NCI-H748 treated with DMSO at 0.1 percent for 48 hours (cell line): ENCODE results near the gene EFNA3.

Experiments
- DNase-seq: peaks from one replicate; lab custom pipeline; 2025; lab: John Stamatoyannopoulos, UW

The EFNA3 gene

GRCh38 chr1:155068599-155068998 is 10.0 kb upstream of the EFNA3 start:
- DNase-seq, result no peak

GRCh38 chr1:155069551-155070157 is 9.0 kb upstream of the EFNA3 start:
- DNase-seq, result no peak

GRCh38 chr1:155070158-155070621 is 8.4 kb upstream of the EFNA3 start:
- peak; percentile 59 for DNase-seq

GRCh38 chr1:155070721-155071569 is 7.7 kb upstream of the EFNA3 start:
- peak; percentile 69 for DNase-seq

GRCh38 chr1:155071701-155072100 is 6.9 kb upstream of the EFNA3 start:
- DNase-seq, result no peak

- no peak for DNase-seq
These were observed 5.9 kb upstream of the EFNA3 start for GRCh38 chr1:155072531-155073289.

DNA sequence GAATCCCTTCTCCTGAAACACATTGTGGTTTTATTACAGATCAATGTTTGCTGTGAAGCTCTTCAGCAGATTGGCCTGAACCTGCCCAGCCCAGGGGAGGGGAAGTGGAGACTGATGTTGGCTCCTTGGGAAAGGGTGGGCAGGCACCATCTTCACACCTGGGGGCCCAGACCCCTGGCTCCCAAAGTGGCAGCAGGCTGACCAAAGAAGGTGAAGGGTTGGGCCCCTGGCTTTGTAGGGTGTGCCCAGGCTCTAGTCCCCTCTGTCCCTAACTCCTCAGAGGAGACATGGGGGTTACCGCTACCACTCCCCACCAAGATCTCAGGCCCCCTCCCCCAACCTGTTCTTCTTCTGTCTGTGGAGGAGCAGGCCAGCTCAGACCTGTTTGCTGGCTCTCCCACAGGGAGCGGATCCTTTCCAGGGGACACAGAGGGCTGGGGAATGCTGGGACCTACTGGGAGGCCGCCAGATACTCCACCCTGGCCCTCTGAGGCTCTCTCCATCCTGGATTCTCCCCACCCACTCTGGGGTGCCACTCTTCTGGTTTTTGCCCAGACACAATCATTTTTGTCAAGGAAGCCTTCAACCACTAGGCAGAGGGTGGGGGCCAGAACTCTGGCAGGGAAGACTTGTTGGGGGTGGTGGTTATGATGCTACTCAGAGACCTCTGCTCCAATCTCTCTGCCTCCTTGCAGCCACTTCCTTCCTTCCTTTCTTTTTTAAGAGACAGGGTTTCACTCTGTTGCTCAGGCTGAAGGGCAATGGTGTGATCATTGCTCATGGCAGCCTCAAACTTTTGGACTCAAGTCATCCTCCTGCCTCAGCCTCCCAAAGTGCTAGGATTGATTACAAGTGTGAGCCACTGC is 5.0 kb upstream of the EFNA3 start:
- no peak for DNase-seq

DNA sequence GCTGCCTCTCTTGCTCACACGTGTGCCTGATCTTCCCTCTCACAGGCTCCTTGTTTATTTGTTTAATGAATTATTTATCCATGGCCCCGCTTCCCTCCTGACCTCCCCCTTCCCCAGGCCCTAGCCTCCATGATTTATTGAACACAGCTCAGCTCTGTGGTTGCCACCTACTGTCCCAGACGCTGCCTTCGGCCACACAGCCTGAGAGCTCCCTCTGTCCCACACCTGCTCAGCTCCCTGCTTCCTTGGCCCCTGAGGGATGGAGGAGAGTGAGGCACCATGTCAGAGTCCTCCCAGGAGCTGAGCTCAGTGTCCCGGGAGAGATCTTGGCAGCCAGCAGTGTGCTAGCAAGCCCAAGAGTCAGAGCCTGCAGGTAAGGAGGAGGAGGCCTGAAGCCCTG is 3.1 kb upstream of the EFNA3 start:
- no peak for DNase-seq

DNA sequence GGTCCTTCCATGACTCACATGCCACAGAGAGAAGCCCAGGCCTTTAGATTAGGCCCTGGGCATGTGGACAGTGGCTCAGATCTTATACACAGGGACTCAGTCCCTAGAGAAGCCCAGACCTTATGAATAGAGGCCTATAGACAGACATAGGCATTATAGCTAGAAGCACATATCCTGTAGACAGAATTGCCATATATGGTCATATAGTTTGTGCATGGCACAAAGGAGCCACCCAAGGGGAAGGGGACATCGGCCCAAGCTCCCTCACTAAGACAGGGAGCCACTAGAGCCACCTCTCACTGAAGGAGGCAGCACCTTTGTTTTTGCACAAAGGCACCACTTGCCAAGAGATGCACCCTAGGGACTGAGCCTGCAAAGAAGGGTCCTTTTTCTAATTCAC is 2.3 kb upstream of the EFNA3 start:
- no peak for DNase-seq

DNA sequence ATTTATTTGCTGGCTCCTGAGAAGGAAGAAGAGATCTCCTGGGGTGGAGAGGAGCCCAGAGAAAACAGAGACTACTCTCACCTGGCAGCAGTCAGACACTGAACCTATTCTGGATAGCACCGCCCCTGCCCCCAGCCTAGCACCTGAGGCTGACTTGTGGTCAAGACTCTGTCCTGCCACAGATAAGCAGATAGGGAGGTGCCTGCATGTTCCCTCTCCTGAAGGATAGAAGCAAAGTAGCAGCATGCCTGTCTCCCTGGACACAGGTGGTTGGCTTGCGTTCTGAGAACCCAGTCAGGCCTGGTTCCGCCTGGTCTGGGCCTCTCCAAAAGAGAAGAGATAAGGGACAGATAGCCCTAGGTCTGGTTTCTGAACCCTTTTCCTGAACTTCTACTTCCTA is 1.3 kb upstream of the EFNA3 start:
- DNase-seq, result no peak

- DNase-seq, result no peak
These were observed 735 bp upstream of the EFNA3 start for GRCh38 chr1:155077758-155078445.

DNA sequence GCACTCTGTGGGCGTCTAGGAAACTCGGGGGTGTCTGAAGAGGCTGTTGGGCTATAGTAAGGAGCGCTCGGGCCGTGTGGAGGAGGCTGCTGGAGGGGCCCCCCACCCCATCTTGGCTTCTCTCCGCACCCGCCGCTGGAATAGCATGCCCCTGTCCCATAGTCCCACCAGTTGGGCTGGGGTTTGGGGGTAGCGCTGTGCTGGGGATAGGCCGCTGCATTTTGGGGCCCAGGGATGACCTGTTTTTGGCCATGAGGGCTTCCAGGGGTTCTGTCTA is 511 bp downstream of the EFNA3 start:
- DNase-seq, result no peak

DNA sequence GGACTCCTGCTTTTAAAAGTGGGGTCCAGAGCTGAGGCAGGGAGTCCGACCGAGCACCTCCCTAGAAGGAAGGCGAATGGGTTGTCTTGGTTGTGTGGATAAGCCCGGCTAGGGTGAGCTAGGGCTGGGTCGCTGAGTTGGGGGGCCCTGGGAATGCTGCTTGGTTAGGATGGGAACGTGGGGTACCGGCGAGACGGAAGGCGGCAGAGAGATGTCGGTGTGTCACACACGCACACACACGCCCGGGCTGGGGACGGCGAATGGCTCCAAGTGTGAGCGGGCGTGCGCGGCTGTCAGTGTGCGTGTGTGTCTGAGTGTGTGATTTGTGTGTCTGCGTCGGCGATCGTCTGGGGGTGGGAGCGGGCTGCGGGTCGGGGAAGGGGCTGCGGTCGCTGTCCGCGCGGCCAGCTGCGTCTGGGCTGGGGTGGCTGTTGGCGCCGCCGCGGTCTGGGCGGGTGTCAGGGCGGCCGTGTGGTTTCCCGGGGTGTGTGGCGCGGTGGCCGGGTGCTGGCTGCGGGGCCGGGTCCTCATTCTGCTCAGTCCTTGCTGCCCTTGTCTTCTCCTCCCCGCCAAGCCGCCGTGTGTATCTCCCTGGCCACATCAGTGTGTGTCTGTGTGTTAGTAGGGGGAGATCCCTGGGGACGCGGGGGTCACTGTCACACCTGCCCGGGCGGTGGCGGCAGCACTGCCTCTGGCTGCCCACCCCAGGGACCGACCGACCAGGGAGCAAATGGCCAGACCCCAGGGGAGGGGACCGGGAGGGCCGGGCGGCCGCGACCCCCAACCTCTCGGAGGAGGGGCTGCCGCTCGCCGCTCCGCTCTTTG is 1.1 kb downstream of the EFNA3 start:
- DNase-seq, result peak; percentile 16

GRCh38 chr1:155080312-155081228 is 1.9 kb downstream of the EFNA3 start:
- DNase-seq, result peak; percentile 37

GRCh38 chr1:155081472-155082300 is 3.0 kb downstream of the EFNA3 start:
- peak; percentile 27 for DNase-seq

GRCh38 chr1:155082301-155083051 is 3.8 kb downstream of the EFNA3 start:
- DNase-seq, result no peak

GRCh38 chr1:155083052-155083541 is 4.5 kb downstream of the EFNA3 start:
- DNase-seq, result no peak
